Memory B cell (primary cell): ENCODE data around the gene PACS1.

ENCODE experiments used
- ATAC-seq: fragments of 150-1000 bp; cut with Tn5 transposase; 2 replicates; pipeline ENCODE4 v1.10.0; 2021; ENCODE audit warnings: low read depth, mild to moderate bottlenecking, moderate library complexity
- DNase-seq, 2 donors: peaks; one replicate each; pipeline ENCODE4 v3.0.0; 2022; ENCODE audit warnings: low spot score in 2 of 2
- H3K27ac Mint-ChIP-seq: one replicate; pipeline ENCODE4 v1.8.0; 2022; ENCODE audit warnings: mild to moderate bottlenecking, moderate library complexity, mixed read lengths
- H3K27me3 Mint-ChIP-seq: one replicate; pipeline ENCODE4 v1.8.0; 2022; ENCODE audit warnings: mixed read lengths
- H3K36me3 Mint-ChIP-seq: one replicate; pipeline ENCODE4 v1.8.0; 2022; ENCODE audit warnings: mild to moderate bottlenecking, mixed read lengths
- H3K4me1 Mint-ChIP-seq: one replicate; pipeline ENCODE4 v1.8.0; 2022; ENCODE audit warnings: mixed read lengths
- H3K4me3 Mint-ChIP-seq: one replicate; pipeline ENCODE4 v1.8.0; 2022; ENCODE audit warnings: mild to moderate bottlenecking, moderate library complexity, mixed read lengths
- H3K9me3 Mint-ChIP-seq: one replicate; pipeline ENCODE4 v1.8.0; 2022; ENCODE audit warnings: mixed read lengths

The PACS1 gene

DNA sequence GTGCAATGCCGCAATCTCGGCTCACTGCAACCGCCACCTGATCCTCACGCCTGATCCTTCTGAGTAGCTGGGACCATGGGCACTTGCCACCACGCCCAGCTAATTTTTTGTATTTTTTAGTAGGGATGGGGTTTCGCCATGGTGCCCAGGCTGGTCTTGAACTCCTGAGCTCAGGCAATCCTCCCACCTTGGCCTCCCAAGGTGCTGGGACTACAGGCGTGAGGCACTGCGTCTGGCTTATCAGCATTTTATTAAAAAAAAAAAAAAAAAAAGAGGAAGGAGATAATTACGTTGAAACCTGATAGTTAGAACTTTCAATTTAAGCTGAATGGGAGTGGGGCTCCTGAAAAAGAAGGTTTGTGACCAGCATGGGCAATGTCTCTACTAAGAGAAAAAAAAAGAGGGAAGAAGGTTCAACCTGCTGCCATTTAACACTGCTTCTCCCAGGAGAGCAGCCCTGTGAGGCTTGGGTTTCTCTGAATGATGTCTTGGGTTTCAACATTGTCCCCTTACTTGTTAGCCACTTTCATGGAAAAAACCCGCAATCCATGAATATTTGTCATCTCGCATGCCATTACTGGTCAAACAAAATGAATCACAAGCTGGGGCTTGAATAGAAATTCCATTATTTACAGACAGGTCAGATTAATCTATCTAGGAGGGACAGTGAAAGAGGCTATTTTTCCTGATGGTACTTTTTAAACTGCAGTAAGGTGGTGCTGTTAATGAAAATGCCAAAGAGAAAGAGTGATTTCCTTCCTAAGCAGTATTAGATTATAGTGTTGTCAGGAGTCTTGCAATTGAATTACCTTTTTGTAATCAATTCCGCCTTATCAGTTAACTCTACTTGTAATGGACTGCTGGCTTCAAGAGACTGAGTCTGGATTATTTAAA lies 72.5 kb downstream of the PACS1 start:
- Mint-ChIP-seq H3K4me1 (peaks cover 41% of the 10 kb centered on the region), H3K27ac (no peak overlapping the region), H3K27me3 (no peaks in the 10 kb centered on the region)

DNA sequence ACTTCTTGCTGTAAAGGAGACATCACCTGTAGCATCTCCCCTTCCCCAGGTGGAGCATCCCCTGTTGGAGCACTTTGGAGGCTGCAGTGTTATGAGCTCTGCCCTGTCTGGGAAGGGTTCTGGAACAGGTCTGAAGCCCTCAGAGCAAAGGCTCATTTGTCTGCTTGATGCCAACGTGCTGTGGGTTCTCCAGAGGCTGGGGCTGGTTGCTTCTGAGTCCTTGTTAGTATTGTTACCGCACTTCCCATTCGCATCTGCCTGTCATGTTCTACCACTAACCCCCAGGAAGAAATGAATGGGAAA lies 73.1 kb downstream of the PACS1 start:
- no peak overlapping the region for H3K4me3 Mint-ChIP-seq
- H3K4me1 Mint-ChIP-seq: peaks cover 40% of the 10 kb centered on the region
- no peaks in the 10 kb centered on the region for H3K27me3 Mint-ChIP-seq

More for the DNA sequence above, 72.5 kb downstream of the PACS1 start:
- ATAC-seq (no peak), DNase-seq (no peak)
- no peak overlapping the region for H3K4me3 Mint-ChIP-seq
- H3K36me3 Mint-ChIP-seq: peaks cover 9% of the 10 kb centered on the region
- no peaks in the 10 kb centered on the region for H3K9me3 Mint-ChIP-seq

DNA sequence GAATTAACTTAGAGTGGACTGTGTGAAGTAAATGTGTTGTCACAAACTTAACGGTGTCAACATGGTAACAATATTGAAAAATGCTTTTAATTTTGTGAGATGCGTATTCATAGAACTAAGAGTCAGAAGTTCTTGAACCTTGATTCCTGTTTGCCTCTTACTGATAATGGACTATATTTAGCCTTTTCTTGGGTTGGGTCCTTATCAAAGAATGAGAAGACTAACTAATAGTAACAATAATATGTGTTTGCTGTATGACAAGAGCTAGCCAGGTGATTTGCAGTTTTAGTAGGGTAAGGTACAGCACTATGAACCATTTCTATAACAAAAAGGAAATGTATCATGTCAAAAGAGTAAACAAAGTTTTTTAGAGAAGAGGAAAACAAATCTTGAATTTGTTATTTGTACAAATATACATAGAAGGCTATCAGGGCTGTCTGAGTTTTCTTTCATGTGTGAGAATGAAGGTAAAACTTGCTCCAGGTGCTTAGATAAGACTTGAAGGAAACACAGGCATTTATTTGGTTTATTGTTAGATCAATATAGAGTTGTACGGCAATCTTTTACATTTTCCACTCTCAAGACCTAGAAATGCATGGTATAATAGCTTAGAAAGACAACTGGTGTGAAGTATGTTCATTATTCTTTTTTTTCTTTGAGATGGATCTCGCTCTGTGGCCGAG lies 74.1 kb downstream of the PACS1 start:
- H3K36me3 Mint-ChIP-seq: peaks cover 9% of the 10 kb centered on the region
- H3K4me3 Mint-ChIP-seq: no peak overlapping the region
- no peak overlapping the region for H3K27ac Mint-ChIP-seq
- ATAC-seq: no peak
- DNase-seq: no peak
- H3K9me3 Mint-ChIP-seq: no peaks in the 10 kb centered on the region
- H3K27me3 Mint-ChIP-seq: no peaks in the 10 kb centered on the region
- H3K4me1 Mint-ChIP-seq: peaks cover 36% of the 10 kb centered on the region

More for the DNA sequence above, 73.1 kb downstream of the PACS1 start:
- Mint-ChIP-seq H3K9me3 (no peaks in the 10 kb centered on the region), H3K27ac (no peak overlapping the region), H3K36me3 (peaks cover 9% of the 10 kb centered on the region)
- DNase-seq (no peak), ATAC-seq (no peak)

DNA sequence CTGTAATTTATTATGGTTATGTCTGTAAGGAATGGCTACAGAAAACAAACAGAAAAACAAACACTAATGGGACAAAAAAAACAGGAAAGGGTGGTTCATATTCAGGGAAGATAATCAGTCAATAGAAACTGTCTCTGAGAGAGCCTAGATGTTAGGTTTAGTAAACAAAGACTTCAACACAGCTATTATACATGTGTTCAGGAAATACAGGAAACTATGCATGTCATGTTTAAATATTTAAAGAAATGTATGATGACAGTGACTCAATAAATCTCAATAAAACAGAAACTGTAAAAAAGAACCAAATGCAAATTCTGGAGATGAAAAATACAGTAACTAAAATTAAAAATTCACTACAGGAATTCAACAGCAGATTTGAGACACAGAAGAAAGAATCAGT lies 76.0 kb downstream of the PACS1 start:
- Mint-ChIP-seq H3K36me3 (peaks cover 9% of the 10 kb centered on the region), H3K4me1 (peaks cover 36% of the 10 kb centered on the region), H3K9me3 (no peaks in the 10 kb centered on the region), H3K27me3 (no peaks in the 10 kb centered on the region), H3K27ac (peak overlapping the region; percentile 37), H3K4me3 (no peak overlapping the region)
- no peak for DNase-seq
- no peak for ATAC-seq

DNA sequence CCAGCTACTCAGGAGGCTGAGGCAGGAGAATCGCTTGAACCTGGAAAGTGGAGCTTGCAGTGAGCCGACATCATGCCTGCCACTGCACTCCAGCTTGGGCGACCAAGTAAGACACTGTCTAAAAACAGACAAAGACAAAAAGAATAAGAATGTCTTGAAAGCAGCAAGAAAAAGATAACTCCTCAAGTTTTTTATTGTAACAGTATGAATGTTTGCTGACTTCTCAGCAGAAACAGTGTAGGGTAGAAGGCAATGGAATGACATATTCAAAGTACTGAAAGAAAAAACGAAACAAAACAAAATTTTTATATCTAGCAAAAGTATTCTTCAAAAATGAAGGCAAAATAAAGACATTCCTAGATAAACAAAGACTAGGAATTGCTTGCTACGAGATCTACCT lies 76.9 kb downstream of the PACS1 start:
- Mint-ChIP-seq H3K4me1 (peaks cover 40% of the 10 kb centered on the region), H3K4me3 (no peak overlapping the region), H3K27ac (no peak overlapping the region), H3K9me3 (no peaks in the 10 kb centered on the region), H3K36me3 (peaks cover 13% of the 10 kb centered on the region), H3K27me3 (no peaks in the 10 kb centered on the region)
- DNase-seq (no peak), ATAC-seq (no peak)

DNA sequence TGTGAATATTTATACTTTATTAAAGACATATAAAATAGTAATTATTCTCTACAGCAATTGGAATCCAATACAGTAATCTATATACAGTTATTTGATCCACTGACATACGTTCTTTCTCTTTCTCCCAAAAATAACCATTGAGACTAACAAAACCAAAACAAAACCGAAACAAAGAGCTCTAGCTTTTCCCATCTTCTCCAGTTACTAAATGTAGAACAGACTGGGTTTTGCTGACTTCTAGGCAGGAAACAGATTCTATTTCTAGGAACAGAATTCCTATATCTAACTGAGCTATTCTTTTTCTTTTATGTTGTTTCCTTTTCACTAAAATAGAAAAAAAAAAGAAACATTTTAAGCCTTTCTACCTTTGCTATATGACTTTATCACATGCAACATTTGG lies 80.1 kb downstream of the PACS1 start:
- Mint-ChIP-seq H3K27me3 (no peaks in the 10 kb centered on the region), H3K36me3 (peaks cover 19% of the 10 kb centered on the region), H3K4me1 (peaks cover 28% of the 10 kb centered on the region), H3K9me3 (no peaks in the 10 kb centered on the region), H3K27ac (no peak overlapping the region), H3K4me3 (no peak overlapping the region)
- no peak for ATAC-seq
- DNase-seq: no peak

DNA sequence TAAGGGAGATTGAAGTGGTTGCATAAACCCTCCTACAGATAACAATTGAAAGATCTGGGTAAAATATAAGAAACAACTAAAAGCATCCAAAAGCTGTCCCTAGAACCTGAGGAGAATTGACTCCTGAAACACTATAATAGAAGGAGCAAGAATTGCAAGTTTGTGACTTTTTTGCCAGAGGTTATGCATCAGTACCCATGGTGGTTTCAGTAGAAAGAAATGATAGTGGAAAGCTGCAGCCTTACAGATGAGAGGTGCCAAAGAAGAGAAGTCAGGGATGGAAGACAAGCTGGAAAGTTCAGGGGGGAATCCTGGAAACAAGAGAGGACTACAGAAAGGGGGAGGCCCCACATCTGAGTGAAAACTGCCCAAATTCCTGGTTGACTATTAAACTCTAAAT lies 80.7 kb downstream of the PACS1 start:
- Mint-ChIP-seq H3K4me3 (no peak overlapping the region), H3K27ac (peak overlapping the region; percentile 35), H3K36me3 (peaks cover 16% of the 10 kb centered on the region), H3K27me3 (no peaks in the 10 kb centered on the region), H3K4me1 (peaks cover 24% of the 10 kb centered on the region), H3K9me3 (no peaks in the 10 kb centered on the region)
- DNase-seq: no peak
- no peak for ATAC-seq

DNA sequence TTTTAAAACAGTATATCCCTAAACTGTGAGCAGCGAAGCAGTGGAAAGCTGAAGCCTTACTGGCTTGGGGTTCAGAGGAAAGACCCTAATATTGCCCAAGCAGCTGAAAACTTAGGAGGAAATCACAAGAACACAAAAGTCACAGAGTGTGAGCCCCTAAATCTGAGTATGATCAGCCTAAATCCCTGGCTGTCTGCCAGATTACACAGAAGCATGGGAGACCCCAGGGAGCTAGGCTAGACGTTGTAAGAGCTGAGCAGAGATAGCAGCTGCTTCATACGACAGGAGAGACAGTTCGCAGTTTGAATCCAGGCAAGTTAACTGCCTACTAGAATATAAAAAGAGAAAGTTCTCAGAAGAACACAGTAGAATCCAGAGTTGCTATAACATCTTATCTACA lies 81.2 kb downstream of the PACS1 start:
- Mint-ChIP-seq H3K27ac (peak overlapping the region; percentile 28), H3K36me3 (peaks cover 15% of the 10 kb centered on the region), H3K27me3 (no peaks in the 10 kb centered on the region), H3K9me3 (no peaks in the 10 kb centered on the region), H3K4me1 (peaks cover 21% of the 10 kb centered on the region), H3K4me3 (no peak overlapping the region)
- ATAC-seq: no peak
- no peak for DNase-seq

DNA sequence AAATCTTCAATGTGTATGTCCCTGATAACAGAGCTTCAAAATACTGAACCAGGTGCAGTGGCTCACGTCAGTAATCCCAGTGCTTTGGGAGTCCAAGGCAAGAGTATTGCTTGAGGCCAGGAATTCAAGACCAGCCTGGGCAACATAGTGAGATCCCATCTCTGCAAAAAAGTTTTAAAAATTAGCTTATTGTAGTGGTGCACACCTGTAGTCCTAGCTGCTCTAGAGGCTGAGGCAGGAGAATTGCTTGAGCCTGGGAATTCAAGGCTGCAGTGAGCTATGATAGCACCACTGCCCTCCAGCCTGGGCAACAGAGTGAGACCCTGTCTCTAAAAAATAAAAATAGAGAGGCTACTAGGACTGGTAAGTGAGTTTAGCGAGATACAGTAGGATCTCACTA lies 84.0 kb downstream of the PACS1 start:
- H3K27ac Mint-ChIP-seq: no peak overlapping the region

DNA sequence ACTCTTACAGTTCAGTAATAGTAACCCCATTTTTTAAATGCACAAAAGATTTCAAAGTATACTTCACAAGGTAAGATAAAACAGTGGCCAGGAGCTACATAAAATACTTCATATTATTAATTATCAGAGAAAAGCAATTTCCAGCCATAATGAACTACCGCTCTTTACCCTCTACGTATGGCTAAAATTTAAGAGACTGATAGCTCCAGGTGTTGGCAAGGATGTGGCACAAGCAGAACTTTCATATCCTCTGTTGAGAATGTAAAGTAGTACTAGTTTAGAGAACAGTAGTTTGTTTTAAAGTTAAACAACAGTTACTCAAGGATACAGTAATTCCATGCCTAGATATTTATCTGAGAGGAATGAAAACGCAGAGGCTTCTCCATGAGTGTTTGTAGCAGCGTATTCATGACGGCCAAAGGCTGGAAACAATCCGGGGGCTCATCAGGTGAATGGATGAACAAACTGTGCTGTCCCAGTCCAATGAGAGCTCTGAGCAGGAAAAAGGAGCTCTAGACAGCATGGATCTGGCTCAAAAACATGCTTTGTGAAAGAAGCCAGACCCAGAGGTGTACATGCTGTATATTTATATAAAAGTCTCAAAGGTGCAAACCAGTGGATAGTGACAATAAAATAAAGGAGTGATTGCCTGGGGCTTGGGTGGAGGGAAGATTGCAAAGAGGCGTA lies 85.5 kb downstream of the PACS1 start:
- H3K9me3 Mint-ChIP-seq: no peaks in the 10 kb centered on the region
- H3K36me3 Mint-ChIP-seq: peaks cover 12% of the 10 kb centered on the region
- H3K4me1 Mint-ChIP-seq: peaks cover 18% of the 10 kb centered on the region
- ATAC-seq (no peak), DNase-seq (no peak)
- no peak overlapping the region for H3K4me3 Mint-ChIP-seq
- no peaks in the 10 kb centered on the region for H3K27me3 Mint-ChIP-seq
- H3K27ac Mint-ChIP-seq: no peak overlapping the region

More for the DNA sequence above, 84.0 kb downstream of the PACS1 start:
- Mint-ChIP-seq H3K4me3 (no peak overlapping the region), H3K4me1 (peaks cover 23% of the 10 kb centered on the region), H3K9me3 (no peaks in the 10 kb centered on the region), H3K36me3 (peaks cover 12% of the 10 kb centered on the region), H3K27me3 (no peaks in the 10 kb centered on the region)
- DNase-seq (no peak), ATAC-seq (no peak)

DNA sequence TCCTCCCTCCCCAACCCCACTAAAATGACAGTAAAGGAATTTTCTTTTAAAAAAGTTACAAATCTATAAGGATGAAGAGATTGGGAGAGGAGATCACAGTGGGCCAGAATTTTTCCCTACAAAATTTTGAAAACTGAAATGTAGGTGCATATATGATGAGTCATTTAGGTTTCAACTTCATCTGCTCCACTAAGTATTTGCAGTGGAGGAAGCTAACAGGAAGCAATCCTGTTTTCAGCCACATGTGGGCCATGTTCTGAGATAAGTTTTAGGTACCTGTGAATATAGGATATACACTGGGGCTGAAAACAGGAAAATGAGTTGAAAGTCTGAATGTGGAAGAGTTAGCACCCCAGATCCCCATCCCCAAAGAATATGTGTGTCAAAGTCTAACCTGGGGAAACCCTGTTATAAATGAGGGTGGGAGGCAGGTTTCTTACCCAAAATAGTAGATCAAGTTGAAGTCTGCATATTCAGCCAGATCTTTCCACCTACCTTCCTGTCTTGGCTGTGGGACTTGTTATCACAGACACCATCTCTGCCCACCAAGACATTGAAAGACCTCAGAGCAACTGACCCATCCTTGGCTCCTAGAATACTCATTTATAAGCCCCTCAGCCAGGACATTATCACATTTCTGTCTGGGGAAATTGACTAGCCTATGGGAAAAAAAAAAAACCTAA lies 87.3 kb downstream of the PACS1 start:
- Mint-ChIP-seq H3K36me3 (peaks cover 5% of the 10 kb centered on the region), H3K27ac (peak overlapping the region; percentile 55), H3K4me3 (no peak overlapping the region), H3K4me1 (peaks cover 13% of the 10 kb centered on the region), H3K9me3 (no peaks in the 10 kb centered on the region), H3K27me3 (no peaks in the 10 kb centered on the region)
- no peak for ATAC-seq
- DNase-seq: no peak

DNA sequence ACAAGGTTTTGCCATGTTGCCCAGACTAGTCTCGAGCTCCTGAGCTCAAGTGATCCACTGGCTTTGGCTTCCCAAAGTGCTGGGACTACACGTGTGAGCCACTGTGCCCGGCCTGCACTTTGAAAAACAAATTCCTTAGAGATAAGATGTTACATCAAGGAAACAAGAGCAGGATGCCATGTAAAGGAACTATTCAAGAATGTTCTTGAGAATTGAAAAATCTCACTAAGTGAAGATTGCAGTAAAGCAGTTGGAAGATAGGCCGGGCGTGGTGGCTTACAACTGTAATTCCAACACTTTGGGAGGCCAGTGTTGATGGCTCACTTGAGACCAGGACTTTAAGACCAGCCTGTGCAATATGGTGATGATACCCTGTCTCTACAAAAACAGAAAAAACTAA lies 88.1 kb downstream of the PACS1 start:
- H3K9me3 Mint-ChIP-seq: no peaks in the 10 kb centered on the region
- H3K4me1 Mint-ChIP-seq: peaks cover 15% of the 10 kb centered on the region
- no peak for DNase-seq
- H3K27ac Mint-ChIP-seq: peak overlapping the region; percentile 14
- H3K27me3 Mint-ChIP-seq: no peaks in the 10 kb centered on the region
- no peak overlapping the region for H3K4me3 Mint-ChIP-seq
- no peak for ATAC-seq
- H3K36me3 Mint-ChIP-seq: no peaks in the 10 kb centered on the region

DNA sequence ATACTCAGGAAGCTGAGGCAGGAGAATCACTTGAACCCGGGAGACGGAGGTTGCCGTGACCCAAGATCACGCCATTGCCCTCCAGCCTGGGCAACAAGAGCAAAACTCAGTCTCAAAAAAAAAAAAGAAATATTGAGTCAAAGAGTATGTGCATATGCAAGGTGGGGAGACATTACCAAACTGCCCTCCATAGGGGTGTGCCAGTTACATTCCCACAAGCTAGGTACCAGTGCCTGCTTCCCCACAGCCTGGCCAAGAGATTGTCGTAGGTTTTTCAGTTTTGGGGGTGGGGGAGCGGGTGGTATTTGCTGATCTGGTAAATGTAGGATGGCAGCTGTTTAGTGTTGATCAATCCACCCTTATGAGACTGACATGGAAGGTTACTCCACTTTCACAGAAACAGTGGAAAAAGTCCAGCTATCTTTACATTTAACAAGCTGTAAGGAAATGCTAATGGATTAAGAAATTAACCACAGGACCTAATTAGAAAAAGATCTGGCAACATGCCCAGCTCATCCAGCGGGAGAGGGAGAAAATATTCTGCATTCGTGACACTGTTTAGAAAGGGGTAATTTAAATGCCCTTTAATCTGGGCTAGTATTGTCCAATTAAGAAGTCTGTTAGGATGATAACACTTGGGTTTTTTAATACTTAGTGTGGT lies 89.4 kb downstream of the PACS1 start:
- H3K27ac Mint-ChIP-seq: peak overlapping the region; percentile 14
- H3K9me3 Mint-ChIP-seq: no peaks in the 10 kb centered on the region
- ATAC-seq (no peak), DNase-seq (no peak)
- no peaks in the 10 kb centered on the region for H3K27me3 Mint-ChIP-seq
- no peak overlapping the region for H3K4me3 Mint-ChIP-seq
- no peaks in the 10 kb centered on the region for H3K36me3 Mint-ChIP-seq
- H3K4me1 Mint-ChIP-seq: peaks cover 15% of the 10 kb centered on the region
